ENCODE measurements around the gene KCNA4. TPM values are rescaled to one million over a fixed set of nuclear protein-coding genes. Genes with fewer than 3 reads are reported as not detected.

Gene KCNA4
- total and polyA plus RNA-seq, 5 donors = 0.45 to 2.0 (median 1.3) TPM

DNA sequence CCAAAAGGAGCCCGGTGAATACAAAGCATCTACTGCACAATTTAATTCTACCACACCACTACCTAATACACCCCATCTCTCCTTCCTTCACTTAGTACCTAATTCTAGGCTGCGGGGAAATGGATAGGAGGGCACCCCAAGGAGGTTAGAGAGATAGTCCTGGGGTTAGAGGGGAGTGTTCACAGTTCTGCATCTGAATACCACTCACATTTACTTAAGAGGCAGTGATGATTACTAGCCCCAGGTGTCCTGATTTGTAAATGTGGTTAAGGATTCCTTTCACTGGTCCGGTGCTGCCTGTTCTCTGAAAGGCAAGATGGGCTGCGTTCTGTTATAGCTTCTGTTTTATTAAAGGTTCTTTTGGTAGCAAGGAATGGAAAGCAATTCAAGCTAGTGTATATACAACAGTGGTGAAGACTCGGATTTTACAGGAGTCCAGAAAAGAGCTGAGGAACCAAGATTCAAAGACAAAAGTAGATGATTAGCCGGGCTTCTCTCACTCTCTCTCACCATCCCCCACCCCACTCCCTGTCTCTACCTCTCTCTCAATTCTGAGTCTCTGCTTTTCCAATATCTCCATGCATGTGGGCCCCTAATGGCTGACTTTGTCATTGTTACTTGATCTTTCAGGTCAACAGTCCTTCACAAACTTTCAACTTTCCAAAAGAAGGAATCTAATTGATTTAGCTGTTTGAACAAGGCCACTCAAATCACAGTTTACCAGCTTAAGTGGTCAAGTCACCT is 8.7 kb upstream of the KCNA4 start:
- 52% methylated on average over 6 of the region's 6 CpGs for WGBS
- intact Hi-C loops (cut with DNase I) = no loop called here
- ATAC-seq = no peak
- no peak for DNase-seq
- no peaks in the 10 kb centered on the region for H3K4me1 ChIP-seq (ENCODE audit: control insufficient read depth, insufficient read depth, low read length)
- no peak overlapping the region for H3K27ac ChIP-seq (ENCODE audit: low read length)
- H3K9me3 ChIP-seq (ENCODE audit: control insufficient read depth, low read length) = no peaks in the 10 kb centered on the region
- H3K27me3 ChIP-seq (ENCODE audit: control insufficient read depth, insufficient read depth) = no peaks in the 10 kb centered on the region
- H3K4me3 ChIP-seq (ENCODE audit: low read length) = no peak overlapping the region

- intact Hi-C loops (cut with DNase I) = no loop called here
- Histone ChIP-seq H3K9me3 (ENCODE audit: control insufficient read depth, low read length) (no peaks in the 10 kb centered on the region), H3K27ac (ENCODE audit: low read length) (no peak overlapping the region), H3K4me1 (ENCODE audit: control insufficient read depth, insufficient read depth, low read length) (no peaks in the 10 kb centered on the region), H3K27me3 (ENCODE audit: control insufficient read depth, insufficient read depth) (no peaks in the 10 kb centered on the region), H3K4me3 (ENCODE audit: low read length) (no peak overlapping the region)
- ATAC-seq (no peak), DNase-seq (no peak)
- 19% methylated on average over 2 of the region's 2 CpGs for WGBS
These were observed 6.2 kb upstream of the KCNA4 start for GRCh38 chr11:30023074-30023473.

- no peak overlapping the region for H3K4me3 ChIP-seq (ENCODE audit: low read length)
- intact Hi-C loops (cut with DNase I) = no loop called here
- no peak overlapping the region for H3K27ac ChIP-seq (ENCODE audit: low read length)
- no peaks in the 10 kb centered on the region for H3K9me3 ChIP-seq (ENCODE audit: control insufficient read depth, low read length)
- no peak for ATAC-seq
- H3K27me3 ChIP-seq (ENCODE audit: control insufficient read depth, insufficient read depth) = no peaks in the 10 kb centered on the region
- no peaks in the 10 kb centered on the region for H3K4me1 ChIP-seq (ENCODE audit: control insufficient read depth, insufficient read depth, low read length)
- 58% methylated on average over 3 of the region's 3 CpGs for WGBS
- DNase-seq = no peak
These were observed 2.7 kb upstream of the KCNA4 start for GRCh38 chr11:30019481-30019880.

DNA sequence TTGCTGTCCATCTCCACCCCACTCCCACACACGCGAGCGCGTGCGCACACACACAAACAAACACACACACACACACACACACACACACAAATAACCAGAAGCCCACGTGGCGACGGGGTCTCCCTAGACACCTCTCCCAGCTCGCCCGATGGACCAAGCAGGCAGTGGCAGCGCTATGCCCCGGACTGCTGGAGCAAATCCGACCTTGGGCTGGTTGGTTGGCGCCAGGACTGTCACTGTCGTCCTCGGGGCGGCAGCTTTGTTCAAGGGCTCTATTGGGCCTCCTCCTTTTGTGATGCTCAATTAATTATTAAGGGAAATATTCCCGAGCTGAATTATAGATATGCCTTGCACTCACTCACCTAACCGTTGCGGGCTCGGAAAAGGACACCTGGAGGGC is 1.7 kb upstream of the KCNA4 start:
- H3K27ac ChIP-seq (ENCODE audit: low read length) = no peak overlapping the region
- H3K4me3 ChIP-seq (ENCODE audit: low read length) = no peak overlapping the region
- no peaks in the 10 kb centered on the region for H3K4me1 ChIP-seq (ENCODE audit: control insufficient read depth, insufficient read depth, low read length)
- no peaks in the 10 kb centered on the region for H3K9me3 ChIP-seq (ENCODE audit: control insufficient read depth, low read length)
- ATAC-seq (no peak), DNase-seq (no peak)
- no peaks in the 10 kb centered on the region for H3K27me3 ChIP-seq (ENCODE audit: control insufficient read depth, insufficient read depth)
- WGBS = 61% methylated on average over 21 of the region's 21 CpGs
- intact Hi-C loops (cut with DNase I) = no loop called here

GRCh38 chr11:30017445-30017895 is 640 bp upstream of the KCNA4 start:
- Histone ChIP-seq H3K9me3 (ENCODE audit: control insufficient read depth, low read length) (no peaks in the 10 kb centered on the region), H3K27ac (ENCODE audit: low read length) (no peak overlapping the region), H3K27me3 (ENCODE audit: control insufficient read depth, insufficient read depth) (no peaks in the 10 kb centered on the region), H3K4me1 (ENCODE audit: control insufficient read depth, insufficient read depth, low read length) (no peaks in the 10 kb centered on the region), H3K4me3 (ENCODE audit: low read length) (peak overlapping the region; percentile 49)
- ATAC-seq (peak; percentile 13 to 38), DNase-seq (no peak)
- intact Hi-C loops (cut with DNase I) = no loop called here
- WGBS = 33% methylated on average over 19 of the region's 19 CpGs

- no peak for ATAC-seq
- peak overlapping the region; percentile 49 for H3K4me3 ChIP-seq (ENCODE audit: low read length)
- intact Hi-C loops (cut with DNase I) = no loop called here
These were observed 961 bp downstream of the KCNA4 start for GRCh38 chr11:30015725-30016412.

GRCh38 chr11:30012346-30012745 is 4.5 kb downstream of the KCNA4 start:
- Histone ChIP-seq H3K4me3 (ENCODE audit: low read length) (no peak overlapping the region), H3K27me3 (ENCODE audit: control insufficient read depth, insufficient read depth) (no peaks in the 10 kb centered on the region), H3K4me1 (ENCODE audit: control insufficient read depth, insufficient read depth, low read length) (no peaks in the 10 kb centered on the region), H3K9me3 (ENCODE audit: control insufficient read depth, low read length) (no peaks in the 10 kb centered on the region), H3K27ac (ENCODE audit: low read length) (no peak overlapping the region)
- intact Hi-C loops (cut with DNase I) = no loop called here
- WGBS = 93% methylated on average over 15 of the region's 15 CpGs
- no peak for ATAC-seq
- DNase-seq = peak in 1 of 3 donors; percentile 38

More at GRCh38 chr11:30015725-30016412, 961 bp downstream of the KCNA4 start:
- 4% methylated on average over 32 of the region's 32 CpGs for WGBS
- Histone ChIP-seq H3K9me3 (ENCODE audit: control insufficient read depth, low read length) (no peaks in the 10 kb centered on the region), H3K4me1 (ENCODE audit: control insufficient read depth, insufficient read depth, low read length) (no peaks in the 10 kb centered on the region), H3K27ac (ENCODE audit: low read length) (no peak overlapping the region), H3K27me3 (ENCODE audit: control insufficient read depth, insufficient read depth) (no peaks in the 10 kb centered on the region)
- DNase-seq = no peak

- no peaks in the 10 kb centered on the region for H3K4me1 ChIP-seq (ENCODE audit: control insufficient read depth, insufficient read depth, low read length)
- H3K27me3 ChIP-seq (ENCODE audit: control insufficient read depth, insufficient read depth) = no peaks in the 10 kb centered on the region
- ATAC-seq = no peak
- H3K9me3 ChIP-seq (ENCODE audit: control insufficient read depth, low read length) = no peaks in the 10 kb centered on the region
- no peak overlapping the region for H3K4me3 ChIP-seq (ENCODE audit: low read length)
- no peak for DNase-seq
- no peak overlapping the region for H3K27ac ChIP-seq (ENCODE audit: low read length)
- WGBS = 56% methylated on average over 3 of the region's 3 CpGs
- intact Hi-C loops (cut with DNase I) = no loop called here
These were observed 7.8 kb downstream of the KCNA4 start for GRCh38 chr11:30009060-30009459.

- Histone ChIP-seq H3K27me3 (ENCODE audit: control insufficient read depth, insufficient read depth) (no peaks in the 10 kb centered on the region), H3K4me3 (ENCODE audit: low read length) (no peak overlapping the region), H3K9me3 (ENCODE audit: control insufficient read depth, low read length) (no peaks in the 10 kb centered on the region), H3K4me1 (ENCODE audit: control insufficient read depth, insufficient read depth, low read length) (no peaks in the 10 kb centered on the region), H3K27ac (ENCODE audit: low read length) (no peak overlapping the region)
- 89% methylated on average over 4 of the region's 4 CpGs for whole genome bisulfite sequencing
- ATAC-seq (no peak), DNase-seq (no peak)
- intact Hi-C loops (cut with DNase I) = no loop called here
These were observed 10.0 kb downstream of the KCNA4 start for GRCh38 chr11:30006876-30007275.

DNA sequence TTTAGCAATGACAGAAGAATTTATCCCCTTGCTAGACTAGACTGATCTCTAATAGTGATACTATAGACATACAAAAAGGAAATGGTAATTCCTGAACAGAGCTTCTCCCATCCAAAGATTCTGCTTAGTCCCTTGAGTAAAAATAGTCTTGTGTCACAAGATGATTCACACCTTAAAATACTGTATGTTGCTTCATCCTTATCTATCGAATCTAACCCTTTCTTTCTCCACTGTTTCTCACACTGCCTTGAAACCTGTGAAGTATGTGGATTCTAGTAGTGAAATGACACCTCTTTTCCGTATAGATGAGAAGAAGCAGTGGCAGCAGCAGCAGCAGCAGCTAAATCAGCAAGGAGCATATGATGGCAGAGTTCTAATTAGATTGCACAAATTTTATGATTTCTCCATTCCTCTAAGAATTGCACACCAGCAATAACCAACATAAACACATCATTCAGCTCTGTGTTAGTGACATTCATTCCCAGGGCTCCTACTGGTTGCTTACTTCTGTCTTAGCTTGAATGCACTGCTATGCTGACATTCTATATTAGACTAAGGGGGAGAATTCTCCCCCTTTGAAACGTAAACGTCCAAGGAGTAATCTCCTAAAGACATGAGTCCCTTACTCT is 14.6 kb downstream of the KCNA4 start:
- WGBS = 26% methylated on average over 4 of the region's 4 CpGs
- H3K27me3 ChIP-seq (ENCODE audit: control insufficient read depth, insufficient read depth) = no peaks in the 10 kb centered on the region
- no peaks in the 10 kb centered on the region for H3K9me3 ChIP-seq (ENCODE audit: control insufficient read depth, low read length)
- H3K4me3 ChIP-seq (ENCODE audit: low read length) = no peak overlapping the region
- intact Hi-C loops (cut with DNase I) = no loop called here
- ATAC-seq (no peak), DNase-seq (no peak)
- H3K27ac ChIP-seq (ENCODE audit: low read length) = no peak overlapping the region
- H3K4me1 ChIP-seq (ENCODE audit: control insufficient read depth, insufficient read depth, low read length) = no peaks in the 10 kb centered on the region

Data from right cardiac atrium (tissue), 5 donors.